ENCODE measurements around the gene ADAP2.
"Not testable (repeated sequence)": the region's sequence is repeated elsewhere in the genome, so short reads cannot be mapped to it uniquely, and the experiment has no call there.

Gene ADAP2, protein sequence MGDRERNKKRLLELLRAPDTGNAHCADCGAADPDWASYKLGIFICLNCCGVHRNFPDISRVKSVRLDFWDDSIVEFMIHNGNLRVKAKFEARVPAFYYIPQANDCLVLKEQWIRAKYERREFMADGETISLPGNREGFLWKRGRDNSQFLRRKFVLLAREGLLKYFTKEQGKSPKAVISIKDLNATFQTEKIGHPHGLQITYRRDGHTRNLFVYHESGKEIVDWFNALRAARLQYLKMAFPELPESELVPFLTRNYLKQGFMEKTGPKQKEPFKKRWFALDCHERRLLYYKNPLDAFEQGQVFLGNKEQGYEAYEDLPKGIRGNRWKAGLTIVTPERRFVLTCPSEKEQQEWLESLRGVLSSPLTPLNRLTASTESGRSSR

GRCh38 chr17:30921544-30922196 is at the start of gene ADAP2:
ADAP2 (plus strand) TSS chr17:30921945; CDS start chr17:30922015, 70 bp downstream.
- no peak for DNase-seq

DNA sequence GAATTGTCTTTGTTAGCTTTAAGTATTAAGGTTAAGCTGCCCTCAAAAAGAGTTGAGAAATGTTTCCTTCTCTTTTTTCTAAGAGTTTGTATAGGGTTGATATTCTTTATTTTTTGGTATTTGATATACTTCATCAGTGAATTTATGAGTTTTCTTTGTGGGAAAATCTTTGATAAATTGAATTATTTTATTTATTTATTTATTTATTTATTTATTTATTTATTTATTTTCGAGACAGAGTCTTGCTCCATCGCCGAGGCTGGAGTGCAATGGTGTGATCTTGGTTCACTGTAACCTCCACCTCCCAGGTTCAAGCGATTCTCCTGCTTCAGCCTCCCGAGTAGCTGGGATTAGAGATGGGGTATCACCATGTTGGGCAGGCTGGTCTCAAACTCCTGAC is 35.6 kb upstream of the ADAP2 start:
- DNase-seq, result no peak

DNA sequence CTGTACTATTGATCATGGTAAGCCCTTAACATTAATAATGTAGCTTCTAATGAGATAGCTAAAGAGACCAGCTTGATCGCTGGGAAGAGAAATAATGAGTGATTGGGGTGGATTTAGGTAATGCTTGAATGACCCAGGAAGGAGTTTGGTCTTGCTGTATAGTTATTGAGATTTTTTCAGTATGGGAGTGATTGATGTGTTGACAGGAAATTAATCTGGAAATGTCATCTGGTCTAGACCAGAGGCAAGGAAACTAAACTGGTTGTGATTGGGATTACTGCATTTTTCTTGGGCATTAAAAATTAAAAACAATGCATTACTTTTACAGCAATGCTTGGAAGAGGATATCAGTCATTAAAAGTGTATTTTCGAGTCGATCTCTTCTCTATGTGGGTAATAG is 27.5 kb upstream of the ADAP2 start:
- no peak for DNase-seq

DNA sequence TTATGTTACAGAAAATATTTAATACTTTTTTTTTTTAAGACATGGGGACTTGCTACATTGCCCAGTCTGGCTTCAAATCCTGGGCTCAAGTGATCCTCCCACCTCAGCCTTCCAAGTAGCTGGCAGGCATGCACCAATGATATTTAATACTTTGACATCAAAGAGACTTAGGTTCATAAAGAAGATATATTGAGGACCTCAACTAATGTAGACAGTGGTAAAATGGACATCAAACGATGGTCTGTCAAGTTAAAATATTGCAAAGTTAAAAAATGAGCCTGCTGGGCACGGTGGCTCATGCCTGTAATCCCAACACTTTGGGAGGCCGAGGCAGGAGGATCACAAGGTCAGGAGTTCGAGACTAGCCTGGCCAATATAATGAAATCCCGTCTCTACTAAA is 24.4 kb upstream of the ADAP2 start:
- DNase-seq, result no peak

DNA sequence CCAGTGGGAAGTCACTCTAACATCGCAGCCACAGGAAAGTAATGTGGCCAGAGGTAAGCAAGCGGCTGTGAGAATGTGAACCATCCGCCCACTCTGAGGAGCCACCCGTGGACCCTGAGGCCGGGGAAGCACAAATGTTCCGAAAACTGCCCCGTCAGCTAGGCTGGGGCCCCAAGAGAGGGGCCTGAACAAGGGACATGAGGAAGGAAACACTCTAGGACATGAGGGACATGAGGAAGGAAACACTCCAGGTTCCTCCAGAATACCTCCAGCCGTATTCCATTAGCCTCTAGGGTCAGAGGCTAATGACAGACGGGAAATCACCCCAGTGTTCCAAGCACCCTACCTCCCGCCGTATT is 16.0 kb upstream of the ADAP2 start:
- DNase-seq, result no peak

- DNase-seq, result peak; percentile 91
These were observed 15.4 kb upstream of the ADAP2 start, which contains the start of gene TEFM for GRCh38 chr17:30906101-30906911. TEFM (minus strand) TSS chr17:30906238; CDS start chr17:30906198, 40 bp downstream.

- no peak for DNase-seq
These were observed 12.9 kb upstream of the ADAP2 start for GRCh38 chr17:30908717-30909420.

DNA sequence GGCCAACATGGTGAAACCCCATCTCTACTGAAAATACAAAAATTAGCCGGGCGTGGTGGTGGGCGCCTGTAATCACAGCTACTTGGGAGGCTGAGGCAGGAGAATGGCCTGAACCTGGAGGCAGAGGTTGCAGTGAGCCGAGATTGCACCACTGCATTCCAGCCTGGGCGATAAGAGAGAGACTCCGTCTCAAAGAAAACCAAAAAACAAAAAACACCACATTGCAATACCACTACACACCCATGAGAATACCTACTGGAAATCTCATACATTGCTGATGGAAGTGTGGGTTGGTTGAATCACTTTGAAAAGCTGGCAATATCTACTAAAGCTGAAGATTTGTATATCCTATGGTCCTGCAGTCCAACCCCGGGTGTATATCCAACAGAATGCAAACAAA is 11.6 kb upstream of the ADAP2 start:
- not testable (repeated sequence) for DNase-seq

- no peak for DNase-seq
These were observed 7.8 kb upstream of the ADAP2 start for GRCh38 chr17:30913955-30914354.

- DNase-seq, result no peak
These were observed 5.7 kb upstream of the ADAP2 start for GRCh38 chr17:30915833-30916611.

DNA sequence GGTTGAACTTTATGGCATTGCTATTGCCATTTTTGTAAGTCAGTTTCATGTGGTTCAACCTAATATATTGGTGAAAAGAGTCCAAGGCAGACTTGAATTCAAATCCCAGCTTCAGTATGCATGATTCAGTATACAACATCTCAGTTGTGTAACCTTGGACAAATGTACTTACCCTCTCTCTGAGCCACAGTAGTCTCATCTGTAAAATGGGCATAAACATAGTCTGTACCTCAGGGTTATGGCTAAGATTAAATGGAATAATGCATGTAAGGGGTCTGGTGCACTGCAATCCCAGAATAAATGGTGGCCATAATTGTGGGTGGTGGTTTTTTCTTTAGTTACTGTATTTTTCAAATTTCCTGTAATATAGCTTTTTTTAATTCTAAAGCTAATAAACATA is 4.7 kb upstream of the ADAP2 start:
- no peak for DNase-seq

GRCh38 chr17:30920282-30920681 is 1.5 kb upstream of the ADAP2 start:
- no peak for DNase-seq

- no peak for DNase-seq
These were observed 832 bp upstream of the ADAP2 start for GRCh38 chr17:30920683-30921543.

GRCh38 chr17:30922235-30923030 is 688 bp downstream of the ADAP2 start:
- no peak for DNase-seq

- DNase-seq, result no peak
These were observed 2.6 kb downstream of the ADAP2 start for GRCh38 chr17:30924341-30924740.

DNA sequence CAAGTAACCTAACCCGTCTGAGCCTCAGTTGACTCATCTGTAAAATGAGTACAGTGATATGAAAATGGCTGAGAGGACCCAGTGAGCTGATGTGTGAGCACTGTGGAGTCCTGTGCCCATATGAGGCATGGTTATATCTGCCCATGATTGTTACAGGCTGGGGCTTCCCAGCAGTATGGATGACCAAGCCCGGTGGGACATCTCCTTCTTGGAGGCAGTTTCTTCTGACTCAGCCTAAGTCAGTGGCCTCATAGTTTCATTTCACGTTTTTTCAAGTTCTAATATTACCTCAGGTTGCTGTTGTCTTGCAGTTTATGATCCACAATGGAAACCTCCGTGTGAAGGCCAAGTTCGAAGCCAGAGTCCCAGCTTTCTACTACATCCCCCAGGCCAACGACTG is 4.8 kb downstream of the ADAP2 start:
- no peak for DNase-seq

DNA sequence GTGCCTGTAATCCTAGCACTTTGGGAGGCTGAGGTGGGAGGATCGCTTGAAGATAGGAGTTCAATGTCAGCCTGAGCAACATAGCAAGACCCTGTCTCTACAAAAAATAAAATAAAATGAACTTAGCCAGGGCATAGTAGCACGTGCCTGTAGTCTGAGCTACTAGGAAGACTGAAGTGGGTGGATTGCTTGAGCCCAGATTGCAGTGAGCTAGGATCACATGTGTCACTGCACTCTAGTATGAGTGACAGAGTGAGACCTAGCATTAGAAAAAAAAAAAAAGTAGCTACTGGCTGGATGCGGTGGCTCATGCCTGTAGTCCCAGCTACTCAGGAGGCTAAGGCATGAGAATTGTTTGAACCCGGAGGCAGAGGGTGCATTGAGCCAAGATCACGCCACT is 6.0 kb downstream of the ADAP2 start:
- no peak for DNase-seq

DNA sequence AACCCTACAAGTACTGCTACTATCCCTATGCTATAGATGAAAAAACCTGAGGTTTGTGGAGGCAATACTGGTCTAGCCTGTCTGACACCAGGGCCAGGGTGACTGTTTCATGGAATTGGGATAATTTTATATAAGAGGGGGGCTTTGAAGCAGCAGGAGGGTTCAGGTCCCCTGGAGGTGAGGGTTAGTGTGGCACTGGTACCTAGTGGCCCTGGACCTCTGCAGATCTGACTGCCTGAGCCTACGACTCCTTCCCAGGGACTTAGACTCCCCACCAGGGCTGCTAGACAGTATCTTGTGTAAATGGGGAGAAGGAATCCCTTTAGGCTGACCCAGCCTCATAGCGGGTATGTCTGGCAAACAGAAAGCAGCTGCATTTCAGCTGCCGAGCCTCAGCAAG is 6.8 kb downstream of the ADAP2 start:
- no peak for DNase-seq

DNA sequence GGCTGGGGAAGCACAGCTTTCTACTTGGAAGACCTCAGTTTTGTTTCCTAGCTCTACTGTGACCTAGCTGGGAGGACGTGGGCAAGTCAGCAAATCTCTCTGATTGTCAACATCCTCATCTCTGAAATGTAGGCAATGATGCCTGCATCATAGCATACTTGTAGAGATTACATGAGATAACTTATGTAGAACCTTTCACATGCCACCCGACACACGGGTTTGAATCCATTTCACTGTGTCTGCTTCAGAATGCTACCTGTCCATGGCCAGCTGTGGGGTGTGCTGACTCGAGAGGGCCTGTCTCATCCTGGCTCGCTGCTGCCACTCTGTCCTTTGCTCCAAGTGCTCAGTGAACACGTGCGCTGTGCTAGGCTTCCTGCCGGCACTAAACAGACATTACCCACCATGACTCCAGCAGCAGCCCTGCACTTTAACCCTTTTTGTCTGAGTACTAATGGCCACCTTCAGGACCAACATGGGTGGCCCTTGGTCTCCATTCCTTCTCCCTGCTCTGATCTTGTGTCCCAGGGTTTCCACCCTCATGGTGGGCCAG is 7.4 kb downstream of the ADAP2 start:
- no peak for DNase-seq

- not testable (repeated sequence) for DNase-seq
These were observed 8.1 kb downstream of the ADAP2 start for GRCh38 chr17:30929861-30930260.

All from NCI-H2171 treated with DMSO at 0.1 percent for 48 hours (cell line).